BLaER1 treated with 17β-estradiol and CSF1 and Interleukin-3, amounts not matched to agents 10 nM and 100 nM (cell line): ENCODE data around the gene GMDS.

Experiments used
- H3K27ac ChIP-seq, 11 experiments: shearing (Covaris generic); formaldehyde crosslinking; 2 replicates each; pipeline ENCODE4 v1.8.1; 2022
- H3K27me3 ChIP-seq, 11 experiments: shearing (Covaris generic); formaldehyde crosslinking; 2 replicates each; pipeline ENCODE4 v1.8.1; 2022
- H3K36me3 ChIP-seq, 11 experiments: shearing (Covaris generic); formaldehyde crosslinking; 2 replicates each; pipeline ENCODE4 v1.8.1; 2022
- H3K4me1 ChIP-seq, 10 experiments: shearing (Covaris generic); formaldehyde crosslinking; 2 replicates each; pipeline ENCODE4 v1.8.1; 2022
- H3K4me2 ChIP-seq, 11 experiments: shearing (Covaris generic); formaldehyde crosslinking; 2 replicates each; pipeline ENCODE4 v1.8.1; 2022
- H3K4me3 ChIP-seq, 10 experiments: shearing (Covaris generic); formaldehyde crosslinking; 2 replicates each; pipeline ENCODE4 v1.8.1; 2022
- H3K9ac ChIP-seq, 11 experiments: shearing (Covaris generic); formaldehyde crosslinking; 2 replicates each; pipeline ENCODE4 v1.8.1; 2022
- H3K9me3 ChIP-seq, 11 experiments: shearing (Covaris generic); formaldehyde crosslinking; replicated peaks in 1 of 11; 2 replicates each; pipeline ENCODE4 v1.8.1; 2022
- H4K20me1 ChIP-seq, 11 experiments: shearing (Covaris generic); formaldehyde crosslinking; 2 replicates each; pipeline ENCODE4 v1.8.1; 2022
- Cebpa-rat ChIP-seq, 11 experiments: shearing (Covaris generic); IDR thresholded peaks; 2 replicates each; pipeline ENCODE4 v1.8.1; 2022

The GMDS gene

DNA sequence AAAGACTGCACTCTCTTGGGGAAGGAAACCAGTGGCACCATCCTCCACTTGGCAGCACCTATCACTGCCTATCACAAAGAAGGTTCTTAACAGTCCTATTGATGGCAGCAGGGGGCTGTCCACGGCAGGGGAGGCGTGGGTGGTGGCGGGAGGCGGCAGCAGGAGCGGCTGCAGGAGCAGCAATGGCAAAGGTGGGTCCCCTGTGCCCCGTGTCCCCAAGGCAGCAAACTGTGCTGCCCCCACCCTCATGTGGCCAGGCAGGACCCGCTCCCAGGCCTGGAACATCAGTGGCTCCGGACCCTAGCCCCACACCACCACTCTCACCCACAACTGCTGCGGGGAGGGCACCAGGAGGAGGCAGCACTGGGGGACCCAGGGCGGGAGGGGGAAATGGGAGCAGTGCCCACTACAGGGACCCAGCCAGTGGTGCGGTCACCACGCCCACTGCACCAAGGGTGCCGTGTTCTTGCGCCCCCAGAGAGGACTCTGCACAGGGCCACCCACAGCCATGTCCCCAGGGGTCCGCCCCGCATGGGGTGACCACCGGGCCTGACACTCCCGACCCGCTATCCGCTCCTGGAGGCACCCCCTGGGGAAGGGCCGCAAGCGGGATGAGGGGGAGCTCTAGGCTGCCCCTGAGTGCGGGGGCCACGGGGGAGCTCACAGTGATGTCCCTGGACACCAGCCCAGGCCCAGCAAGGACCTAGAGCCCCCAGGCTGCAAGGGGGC is 54.6 kb downstream of the GMDS start:
- no peak for TF ChIP-seq Cebpa-rat (IDR thresholded peaks at IDR 0.05)
- H3K27me3 ChIP-seq, result no peaks in the 10 kb centered on the region
- H3K4me2 ChIP-seq, result no peak overlapping the region
- peaks cover 0 to 42% (median 0%) of the 10 kb centered on the region in 11 experiments; a peak in 5 of 22 replicates for H4K20me1 ChIP-seq
- no peak overlapping the region for H3K9ac ChIP-seq
- H3K4me1 ChIP-seq, result peaks cover 0 to 9% (median 0%) of the 10 kb centered on the region in 10 experiments; a peak in 7 of 20 replicates
- no peak overlapping the region for H3K4me3 ChIP-seq
- H3K27ac ChIP-seq, result no peak overlapping the region
- H3K36me3 ChIP-seq, result peaks cover 0 to 15% (median 0%) of the 10 kb centered on the region in 11 experiments; a peak in 4 of 22 replicates
- peaks cover 15 to 23% (median 20%) of the 10 kb centered on the region in 11 experiments for H3K9me3 ChIP-seq

DNA sequence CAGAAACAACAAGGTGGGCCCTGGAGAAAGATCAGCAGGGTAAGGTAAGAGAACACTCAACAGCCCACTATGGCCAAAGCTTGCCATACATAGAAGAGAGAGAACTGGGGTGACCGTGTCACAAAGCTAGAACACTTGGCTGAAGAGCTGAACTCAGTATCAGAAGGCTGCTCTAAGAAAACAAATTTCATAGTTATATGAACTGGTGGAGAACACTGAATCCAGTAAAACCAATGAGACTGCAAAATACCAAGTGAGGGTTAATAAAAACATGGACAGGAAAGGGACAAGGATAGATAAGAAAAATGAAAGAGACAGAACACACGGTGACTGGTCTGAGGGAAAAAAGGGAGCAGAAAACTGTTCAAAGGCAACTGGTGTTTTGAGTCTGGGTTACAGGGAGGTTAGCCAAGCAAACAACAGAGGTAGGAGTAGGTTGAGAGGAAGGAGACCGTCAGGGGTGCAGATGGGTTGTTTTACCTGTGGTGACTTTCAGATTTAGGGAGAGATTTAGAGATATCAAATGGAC is 56.5 kb downstream of the GMDS start:
- Histone ChIP-seq H3K4me3 (no peak overlapping the region), H4K20me1 (peaks cover 0 to 45% (median 0%) of the 10 kb centered on the region in 11 experiments; a peak in 2 of 22 replicates), H3K9me3 (peaks cover 15 to 23% (median 20%) of the 10 kb centered on the region in 11 experiments), H3K27ac (no peak overlapping the region), H3K9ac (no peak overlapping the region), H3K4me2 (no peak overlapping the region), H3K4me1 (no peaks in the 10 kb centered on the region; a peak in 1 of 20 replicates), H3K36me3 (peaks cover 0 to 15% (median 0%) of the 10 kb centered on the region in 11 experiments; a peak in 4 of 22 replicates), H3K27me3 (no peaks in the 10 kb centered on the region)
- no peak for TF ChIP-seq Cebpa-rat (IDR thresholded peaks at IDR 0.05)

DNA sequence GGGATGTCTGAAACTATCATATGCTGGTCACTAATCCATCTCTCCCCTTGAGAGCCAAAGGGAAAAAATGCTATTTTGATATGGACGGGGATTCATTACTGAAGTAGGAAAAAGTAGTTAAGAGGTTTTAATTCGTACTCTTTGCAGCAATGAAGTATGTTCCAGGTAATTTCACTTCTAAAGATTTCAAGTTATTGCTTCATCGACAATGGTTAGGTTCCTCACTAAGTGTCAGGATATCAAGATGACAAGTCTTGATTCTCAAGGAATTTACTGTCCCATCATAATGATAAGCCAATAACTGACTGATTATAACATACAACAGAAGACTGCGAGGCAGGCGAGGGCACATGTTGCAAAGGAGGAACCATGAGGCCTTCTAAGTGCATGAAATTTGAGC is 57.0 kb downstream of the GMDS start:
- peaks cover 15 to 23% (median 20%) of the 10 kb centered on the region in 11 experiments for H3K9me3 ChIP-seq
- peaks cover 0 to 45% (median 0%) of the 10 kb centered on the region in 11 experiments; a peak in 2 of 22 replicates for H4K20me1 ChIP-seq
- no peaks in the 10 kb centered on the region for H3K27me3 ChIP-seq
- no peak for TF ChIP-seq Cebpa-rat (IDR thresholded peaks at IDR 0.05)
- H3K4me2 ChIP-seq, result no peak overlapping the region
- no peaks in the 10 kb centered on the region; a peak in 1 of 20 replicates for H3K4me1 ChIP-seq
- H3K36me3 ChIP-seq, result peaks cover 0 to 15% (median 0%) of the 10 kb centered on the region in 11 experiments; a peak in 4 of 22 replicates
- H3K9ac ChIP-seq, result no peak overlapping the region
- no peak overlapping the region for H3K4me3 ChIP-seq
- H3K27ac ChIP-seq, result no peak overlapping the region

DNA sequence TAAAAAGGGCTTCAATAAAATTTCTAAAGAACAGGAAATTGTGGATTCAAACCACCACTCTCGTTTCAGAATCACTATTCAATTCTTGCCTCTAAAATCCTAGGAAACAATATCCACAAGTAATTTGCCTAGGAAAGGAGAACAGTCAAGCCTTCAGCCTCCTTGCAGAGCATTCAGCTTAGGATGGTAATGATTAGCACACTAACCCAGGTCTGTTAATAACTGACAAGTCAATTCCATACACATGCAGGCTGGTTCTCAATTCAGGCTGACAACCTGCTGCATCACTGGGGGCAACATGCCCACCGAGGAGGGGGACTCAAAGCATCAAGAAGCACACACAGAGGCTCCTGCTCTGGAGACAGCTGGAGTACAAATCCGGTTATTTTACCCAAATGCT is 57.6 kb downstream of the GMDS start:
- no peak overlapping the region for H3K27ac ChIP-seq
- no peaks in the 10 kb centered on the region for H3K27me3 ChIP-seq
- no peak for TF ChIP-seq Cebpa-rat (IDR thresholded peaks at IDR 0.05)
- H4K20me1 ChIP-seq, result peaks cover 0 to 45% (median 0%) of the 10 kb centered on the region in 11 experiments; a peak in 3 of 22 replicates
- H3K9ac ChIP-seq, result no peak overlapping the region
- H3K4me3 ChIP-seq, result no peak overlapping the region
- H3K4me1 ChIP-seq, result no peaks in the 10 kb centered on the region; a peak in 1 of 20 replicates
- no peak overlapping the region for H3K4me2 ChIP-seq
- H3K9me3 ChIP-seq, result peaks cover 15 to 19% (median 17%) of the 10 kb centered on the region in 11 experiments
- H3K36me3 ChIP-seq, result peaks cover 0 to 13% (median 0%) of the 10 kb centered on the region in 11 experiments; a peak in 4 of 22 replicates

DNA sequence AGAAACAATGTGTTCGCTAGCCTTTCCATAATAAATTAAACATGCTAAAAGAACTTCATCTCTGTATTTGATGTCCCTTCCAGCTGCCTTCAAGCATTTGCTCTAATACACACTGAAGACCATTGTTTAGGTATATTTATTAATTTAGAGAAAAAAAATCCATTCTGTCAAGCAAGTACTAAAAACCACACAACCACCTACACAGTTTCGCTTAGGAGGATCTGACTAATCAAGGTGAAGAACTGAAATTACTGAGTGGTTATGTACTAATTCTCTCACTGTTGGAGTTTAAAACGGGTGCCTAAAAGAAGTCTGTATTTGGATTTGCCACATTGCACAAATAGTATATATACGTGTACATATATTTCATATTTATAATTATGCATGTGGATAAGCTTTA is 58.9 kb downstream of the GMDS start:
- Histone ChIP-seq H3K36me3 (no peaks in the 10 kb centered on the region), H4K20me1 (peaks cover 0 to 50% (median 0%) of the 10 kb centered on the region in 11 experiments; a peak in 3 of 22 replicates), H3K4me2 (no peak overlapping the region), H3K27ac (no peak overlapping the region), H3K9ac (no peak overlapping the region), H3K27me3 (no peaks in the 10 kb centered on the region), H3K9me3 (peaks cover 2 to 6% (median 4%) of the 10 kb centered on the region in 11 experiments; a peak in 18 of 22 replicates), H3K4me1 (no peaks in the 10 kb centered on the region), H3K4me3 (no peak overlapping the region)
- TF ChIP-seq Cebpa-rat (IDR thresholded peaks at IDR 0.05), result no peak

DNA sequence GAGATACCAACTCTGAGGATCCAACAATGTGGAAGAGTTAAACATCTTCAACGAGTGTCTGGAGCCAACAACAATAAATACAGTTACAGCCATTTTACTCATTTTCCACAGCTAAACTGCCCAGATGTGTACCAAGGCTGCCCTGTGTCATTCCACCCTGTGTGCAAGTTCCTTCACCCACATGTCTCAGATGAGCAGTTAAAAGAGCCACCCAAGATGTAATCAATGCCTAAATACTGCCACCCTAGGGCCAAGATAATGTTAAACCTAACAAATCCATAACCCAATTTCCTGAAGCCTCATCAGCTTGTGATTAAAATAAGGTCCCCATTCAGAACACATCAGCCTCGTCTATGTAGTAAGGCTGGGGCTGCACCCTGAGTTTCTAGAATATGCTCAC is 59.9 kb downstream of the GMDS start:
- H4K20me1 ChIP-seq, result peaks cover 0 to 41% (median 0%) of the 10 kb centered on the region in 11 experiments; a peak in 3 of 22 replicates
- H3K36me3 ChIP-seq, result no peaks in the 10 kb centered on the region
- no peak overlapping the region for H3K4me3 ChIP-seq
- no peaks in the 10 kb centered on the region for H3K4me1 ChIP-seq
- TF ChIP-seq Cebpa-rat (IDR thresholded peaks at IDR 0.05), result no peak
- no peak overlapping the region for H3K27ac ChIP-seq
- no peaks in the 10 kb centered on the region for H3K9me3 ChIP-seq
- H3K9ac ChIP-seq, result no peak overlapping the region
- H3K27me3 ChIP-seq, result no peaks in the 10 kb centered on the region
- no peak overlapping the region for H3K4me2 ChIP-seq

DNA sequence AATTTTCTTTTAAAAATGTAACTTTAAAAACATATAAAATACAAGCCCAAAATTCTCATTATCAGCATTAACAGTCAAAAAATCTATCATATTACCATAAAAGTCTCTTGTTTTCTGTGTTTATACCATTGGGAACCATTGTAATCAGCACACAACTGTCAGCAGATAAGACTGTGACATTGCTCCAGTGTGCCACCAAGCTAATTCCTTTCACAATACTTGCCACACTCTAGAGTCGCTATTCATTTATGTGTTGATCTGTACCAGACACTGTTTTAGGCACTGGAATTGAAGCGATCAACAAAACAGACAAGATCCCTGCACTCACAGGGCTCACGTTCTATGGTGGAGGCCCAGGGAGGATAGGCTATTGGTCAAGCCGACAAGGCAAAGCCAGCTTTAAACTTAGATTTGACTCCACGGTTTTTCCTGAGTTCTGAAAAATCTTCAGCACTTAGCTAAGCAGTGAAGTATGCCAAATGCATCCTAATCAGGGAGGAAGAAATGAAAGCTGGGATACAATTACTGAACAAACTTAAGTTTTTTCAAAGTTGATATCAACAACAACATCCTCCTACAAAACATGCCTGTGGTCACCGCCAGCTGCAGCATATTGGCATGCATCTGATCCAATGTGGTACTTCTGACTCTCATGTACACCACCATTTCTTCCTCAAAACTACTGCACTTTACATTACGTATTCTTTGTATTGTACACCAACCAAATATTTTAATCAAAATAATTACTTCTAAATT is 60.5 kb downstream of the GMDS start:
- H3K27ac ChIP-seq, result no peak overlapping the region
- TF ChIP-seq Cebpa-rat (IDR thresholded peaks at IDR 0.05), result no peak
- no peak overlapping the region for H3K9ac ChIP-seq
- H3K27me3 ChIP-seq, result no peaks in the 10 kb centered on the region
- no peaks in the 10 kb centered on the region for H3K4me1 ChIP-seq
- H3K4me2 ChIP-seq, result no peak overlapping the region
- H4K20me1 ChIP-seq, result peaks cover 0 to 35% (median 0%) of the 10 kb centered on the region in 11 experiments; a peak in 3 of 22 replicates
- H3K9me3 ChIP-seq, result no peaks in the 10 kb centered on the region
- no peaks in the 10 kb centered on the region for H3K36me3 ChIP-seq
- no peak overlapping the region for H3K4me3 ChIP-seq

DNA sequence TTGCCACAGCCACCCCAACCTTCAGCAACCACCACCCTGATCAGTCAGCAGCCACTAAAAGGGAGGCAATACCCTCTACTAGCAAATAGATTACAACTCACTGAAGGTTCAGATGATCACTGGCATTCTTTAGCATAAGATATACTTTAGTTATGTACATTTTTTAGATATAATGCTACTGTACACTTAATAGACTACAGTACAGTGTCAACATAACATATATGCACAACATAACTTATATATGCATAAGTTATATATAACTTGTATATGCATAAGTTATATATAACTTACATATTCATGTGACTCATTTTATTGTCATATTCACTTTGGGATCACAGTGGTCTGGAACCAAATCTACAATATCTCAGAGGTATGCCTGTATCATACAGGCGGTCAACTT is 61.7 kb downstream of the GMDS start:
- no peak for TF ChIP-seq Cebpa-rat (IDR thresholded peaks at IDR 0.05)
- H3K27ac ChIP-seq, result no peak overlapping the region

DNA sequence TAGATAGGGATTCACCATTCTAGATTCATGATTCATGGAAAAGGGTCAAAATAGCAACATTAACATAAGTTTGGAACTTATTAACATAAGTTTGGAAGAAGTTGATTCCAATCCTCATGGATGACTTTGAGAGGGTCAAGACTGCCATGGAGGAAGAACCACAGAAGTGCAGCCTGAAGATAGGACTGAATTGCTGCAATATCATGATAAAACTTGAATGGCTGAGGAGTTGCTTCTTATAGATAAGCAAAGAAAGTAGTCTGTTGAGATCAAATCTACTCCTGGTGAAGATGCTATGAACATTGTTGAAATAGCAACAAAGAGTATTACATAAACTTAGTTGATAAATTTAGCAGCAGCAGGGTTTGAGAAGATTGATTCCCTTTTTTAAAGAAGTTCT is 62.2 kb downstream of the GMDS start:
- Histone ChIP-seq H3K4me2 (no peak overlapping the region), H3K36me3 (no peaks in the 10 kb centered on the region), H3K9ac (no peak overlapping the region), H4K20me1 (peaks cover 0 to 19% (median 0%) of the 10 kb centered on the region in 11 experiments; a peak in 3 of 22 replicates), H3K27me3 (no peaks in the 10 kb centered on the region), H3K9me3 (peaks cover 2 to 5% (median 4%) of the 10 kb centered on the region in 11 experiments; a peak in 20 of 22 replicates), H3K4me3 (no peak overlapping the region), H3K4me1 (no peaks in the 10 kb centered on the region), H3K27ac (no peak overlapping the region)
- no peak for TF ChIP-seq Cebpa-rat (IDR thresholded peaks at IDR 0.05)

More for the DNA sequence above, 61.7 kb downstream of the GMDS start:
- Histone ChIP-seq H4K20me1 (peaks cover 0 to 24% (median 0%) of the 10 kb centered on the region in 11 experiments; a peak in 3 of 22 replicates), H3K9ac (no peak overlapping the region), H3K9me3 (peaks cover 0 to under 1% (median 0%) of the 10 kb centered on the region in 11 experiments; a peak in 4 of 22 replicates), H3K4me2 (no peak overlapping the region), H3K36me3 (no peaks in the 10 kb centered on the region), H3K4me3 (no peak overlapping the region), H3K4me1 (no peaks in the 10 kb centered on the region), H3K27me3 (no peaks in the 10 kb centered on the region)
